Measurements from ENCODE around the gene CAPN12.

Gene CAPN12

DNA sequence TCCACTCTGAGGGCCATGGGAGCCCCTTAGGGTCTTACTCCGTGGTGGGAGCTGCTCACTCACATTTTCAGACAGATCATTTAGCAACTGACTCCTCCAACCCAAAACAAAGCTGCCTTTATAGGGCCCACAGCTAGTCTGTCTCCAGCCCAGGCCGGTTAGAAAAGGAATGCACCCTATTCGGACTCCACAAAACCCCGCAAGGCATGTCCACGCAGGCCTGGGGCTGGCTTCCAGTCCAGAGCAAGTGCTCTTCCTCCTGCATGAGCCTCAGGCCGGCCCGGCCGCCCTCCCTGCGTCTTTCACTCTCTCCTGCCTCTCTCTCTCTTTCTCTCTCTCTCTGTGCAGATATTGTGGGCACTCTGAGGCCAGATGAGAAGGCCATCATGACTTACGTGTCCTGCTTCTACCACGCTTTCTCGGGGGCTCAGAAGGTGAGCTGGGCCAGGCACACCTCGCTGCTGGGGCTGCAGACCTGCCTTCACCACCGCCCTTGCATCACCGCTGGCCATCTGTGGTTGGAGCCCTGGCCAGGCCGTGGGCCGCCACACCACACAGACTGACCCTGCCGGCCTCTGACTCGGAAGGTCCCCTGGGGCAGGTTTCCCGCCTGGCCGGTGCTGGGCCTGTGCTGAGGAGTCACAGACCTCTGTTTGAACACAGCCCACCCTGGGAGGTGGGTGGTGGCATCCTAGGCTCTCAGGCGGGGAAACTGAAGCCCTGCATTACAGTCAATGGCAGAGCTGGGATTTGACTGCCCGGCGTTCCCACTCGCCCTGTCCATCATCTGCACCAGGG lies 33.1 kb downstream of the CAPN12 start:
- no peak for DNase-seq (ENCODE audit: low read depth in 2 of 2)

DNA sequence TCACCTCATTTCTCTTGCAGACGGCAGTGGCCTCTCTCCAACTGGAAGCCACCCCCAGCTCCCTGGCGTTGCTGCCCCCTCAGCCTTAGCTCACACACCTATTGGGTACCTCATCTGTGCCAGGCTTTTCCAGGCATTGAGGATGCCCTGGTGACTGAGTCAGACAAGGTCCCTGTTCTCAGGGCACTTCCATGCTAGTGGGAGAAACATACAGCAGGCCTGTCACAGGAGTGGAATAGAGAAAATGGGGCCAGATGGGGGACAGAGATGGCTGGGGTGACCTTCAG lies 33.9 kb downstream of the CAPN12 start:
- DNase-seq (ENCODE audit: low read depth in 2 of 2): no peak

DNA sequence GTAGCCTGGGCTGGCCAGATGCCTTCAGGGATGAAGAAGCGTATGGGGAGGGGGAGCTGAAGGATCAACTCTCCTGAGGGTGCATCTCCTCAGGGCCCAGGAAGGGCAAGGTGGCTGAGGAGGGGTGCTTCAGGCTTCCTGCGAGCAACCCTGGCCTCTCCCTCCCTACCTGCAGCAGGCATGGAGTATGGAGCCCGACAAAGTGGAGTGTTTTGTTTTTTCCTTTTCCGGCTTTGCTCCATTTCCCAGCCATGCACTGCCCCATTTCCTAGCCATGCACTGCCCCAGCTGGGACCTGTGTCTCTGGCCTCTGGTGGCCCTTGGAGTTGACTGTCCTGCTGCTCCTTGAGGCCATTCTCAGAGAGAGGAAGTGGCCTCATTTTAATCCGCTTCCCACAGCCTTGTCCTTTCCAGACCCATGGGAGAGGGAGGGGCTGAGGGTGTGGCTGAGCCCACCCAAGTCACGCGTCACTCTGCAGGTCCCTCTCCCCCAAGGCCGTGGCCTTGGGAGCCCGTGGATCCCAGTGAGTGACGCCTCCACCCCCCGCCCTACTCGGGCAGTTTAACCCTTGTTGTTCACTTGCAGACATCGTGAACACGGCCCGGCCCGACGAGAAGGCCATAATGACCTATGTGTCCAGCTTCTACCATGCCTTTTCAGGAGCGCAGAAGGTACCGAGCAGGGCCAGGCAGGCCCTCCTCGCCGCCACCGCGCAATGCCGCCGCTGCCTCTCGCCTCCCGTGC lies 34.4 kb downstream of the CAPN12 start:
- no peak for DNase-seq (ENCODE audit: low read depth in 2 of 2)

DNA sequence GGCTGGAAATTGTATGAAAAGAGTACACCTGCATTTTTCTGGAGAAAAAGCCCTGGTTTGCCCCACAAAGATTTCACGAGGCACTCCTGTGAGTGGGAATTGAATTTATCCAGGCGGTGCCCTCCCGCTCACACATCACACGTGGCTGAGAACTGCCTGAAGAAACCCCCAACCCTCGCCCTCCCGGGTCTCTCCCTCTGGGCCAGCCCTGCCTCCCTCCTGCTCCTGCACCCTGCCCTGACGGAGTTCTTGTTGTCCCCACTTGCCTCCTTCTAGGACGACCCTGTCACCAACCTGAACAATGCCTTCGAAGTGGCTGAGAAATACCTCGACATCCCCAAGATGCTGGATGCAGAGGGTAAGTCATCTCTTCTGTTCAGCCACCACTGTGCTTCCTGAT lies 35.2 kb downstream of the CAPN12 start:
- DNase-seq (ENCODE audit: low read depth in 2 of 2): no peak

DNA sequence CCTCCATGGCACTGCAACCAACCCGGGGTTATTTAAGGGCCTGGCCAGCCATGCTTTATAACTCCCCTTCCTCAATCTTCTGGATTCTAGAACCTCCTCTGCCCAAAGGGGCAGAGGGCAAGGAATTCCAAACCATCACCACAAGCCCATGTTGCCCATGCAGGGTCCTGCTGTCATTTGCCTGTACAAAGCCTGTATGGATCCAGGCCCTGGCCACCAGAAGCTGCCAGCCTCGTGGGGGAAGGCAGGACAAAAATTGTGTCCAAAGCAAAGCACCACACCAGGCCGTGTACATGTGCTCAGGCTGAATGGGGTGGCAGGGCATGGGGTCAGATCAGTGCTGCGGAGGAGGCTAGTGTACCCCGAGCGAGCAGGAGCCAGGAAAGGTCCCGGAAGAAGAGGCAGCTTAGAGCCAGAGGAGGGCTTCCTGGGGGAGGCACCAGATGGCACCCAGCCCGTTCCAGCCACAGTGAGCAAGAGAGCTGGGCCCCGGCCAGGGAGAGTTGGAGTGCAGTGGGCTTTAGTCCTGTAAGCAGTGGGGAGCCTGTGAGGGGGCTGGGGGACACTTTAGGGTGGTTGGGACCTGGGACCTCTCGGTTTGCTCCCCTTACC lies 35.8 kb downstream of the CAPN12 start:
- DNase-seq (ENCODE audit: low read depth in 2 of 2): no peak

DNA sequence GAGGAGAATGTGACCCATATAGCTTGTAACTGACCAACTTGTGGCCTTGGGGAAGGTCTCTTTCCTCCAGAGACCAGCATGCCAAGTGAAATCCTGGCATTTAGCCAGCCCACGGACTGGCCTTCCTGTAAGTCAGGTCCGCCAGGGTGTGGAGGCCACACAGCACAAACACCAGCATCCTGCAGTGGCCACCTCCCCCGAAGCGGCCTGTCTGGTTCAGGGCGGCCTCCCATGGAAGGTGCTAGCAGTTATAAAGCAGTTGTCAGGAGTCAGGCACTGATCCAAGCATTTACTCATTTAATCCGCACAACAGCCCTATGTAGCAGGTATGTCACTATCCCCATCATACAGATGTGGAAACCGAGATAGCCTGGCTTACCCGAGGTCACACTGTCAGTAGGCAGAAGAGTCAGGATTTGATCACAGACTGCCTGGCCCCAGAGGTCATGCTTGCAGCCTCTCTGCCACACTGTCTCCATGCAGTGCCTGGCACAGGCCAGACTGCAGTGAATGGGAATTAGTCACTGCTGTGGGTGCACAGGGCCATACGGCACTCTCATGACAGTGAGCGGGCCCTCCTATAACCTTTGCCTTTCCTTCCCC lies 36.7 kb downstream of the CAPN12 start:
- DNase-seq (ENCODE audit: low read depth in 2 of 2): no peak

DNA sequence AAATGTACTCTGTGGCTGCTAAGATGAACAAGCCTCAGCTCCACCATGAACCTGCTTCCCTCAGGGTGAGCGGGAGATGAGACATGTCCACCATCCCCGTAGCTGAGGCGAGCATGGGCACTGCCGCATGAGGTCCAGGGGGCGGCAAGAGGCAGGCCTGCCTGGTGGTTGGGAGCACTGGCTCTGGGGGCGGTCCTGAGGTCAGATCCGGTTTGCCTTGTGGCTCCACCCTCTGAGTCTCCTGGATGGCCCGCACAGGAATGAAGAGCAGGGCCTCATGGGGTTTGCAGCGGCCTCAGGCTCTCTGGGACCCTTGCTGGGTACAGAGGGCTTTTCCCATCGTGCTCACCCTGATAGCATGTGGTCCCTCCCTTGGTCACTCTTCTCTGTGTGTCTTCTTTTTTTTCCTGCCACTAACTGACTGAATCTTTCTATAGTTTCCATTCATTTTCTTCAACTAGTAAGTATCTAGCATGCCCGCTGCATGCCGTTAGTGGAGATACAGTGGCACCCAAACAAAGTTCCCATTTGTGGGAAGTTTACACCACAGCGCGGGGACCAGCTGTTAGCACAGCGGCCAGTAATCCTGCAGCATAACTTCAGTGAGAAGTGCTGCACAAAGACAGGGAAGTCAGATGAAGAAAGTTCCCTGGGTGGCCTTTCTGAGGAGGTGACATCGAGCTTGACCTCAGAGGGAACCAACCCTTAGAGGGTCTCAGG lies 37.3 kb downstream of the CAPN12 start:
- DNase-seq (ENCODE audit: low read depth in 2 of 2): no peak

DNA sequence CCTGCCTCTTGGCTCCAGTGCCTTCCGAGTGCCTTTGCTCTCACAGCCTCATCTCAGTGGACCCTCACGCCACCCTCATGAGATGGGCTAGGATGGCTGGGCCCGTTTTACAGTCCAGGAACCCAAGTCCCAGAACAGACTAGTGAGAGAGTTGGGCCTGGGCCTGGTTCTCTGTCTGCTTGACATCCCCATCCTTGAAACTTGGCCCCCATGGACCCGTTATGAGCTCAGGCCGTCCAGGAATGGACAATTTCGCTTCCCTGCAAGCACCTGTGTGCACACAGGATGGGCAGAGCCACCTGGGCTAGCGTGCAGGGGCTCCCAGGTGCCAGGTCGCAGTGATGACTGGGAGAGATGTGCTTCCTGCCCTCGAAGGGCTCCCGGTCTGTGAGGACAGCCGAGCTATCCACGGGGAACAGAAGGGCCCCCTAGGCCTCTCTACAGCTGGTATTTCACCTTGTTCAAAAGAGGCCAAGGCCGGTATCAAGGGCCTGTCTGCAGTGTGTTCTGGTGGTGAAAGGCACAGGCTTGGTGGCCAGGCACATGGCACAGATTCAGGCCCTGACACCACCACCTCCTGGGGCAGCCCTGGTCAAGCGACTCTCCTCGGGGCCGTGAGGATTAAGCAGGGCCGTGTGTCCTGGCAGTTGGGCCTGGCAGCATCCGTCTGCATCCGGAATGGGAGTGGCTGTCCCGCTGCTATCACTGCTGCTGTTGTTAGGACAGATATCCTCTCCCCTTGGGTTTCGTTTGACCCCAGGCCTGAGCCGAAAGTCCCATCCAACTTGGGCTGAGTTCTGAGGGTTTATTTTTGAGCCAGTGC lies 38.9 kb downstream of the CAPN12 start:
- DNase-seq (ENCODE audit: low read depth in 2 of 2): no peak

DNA sequence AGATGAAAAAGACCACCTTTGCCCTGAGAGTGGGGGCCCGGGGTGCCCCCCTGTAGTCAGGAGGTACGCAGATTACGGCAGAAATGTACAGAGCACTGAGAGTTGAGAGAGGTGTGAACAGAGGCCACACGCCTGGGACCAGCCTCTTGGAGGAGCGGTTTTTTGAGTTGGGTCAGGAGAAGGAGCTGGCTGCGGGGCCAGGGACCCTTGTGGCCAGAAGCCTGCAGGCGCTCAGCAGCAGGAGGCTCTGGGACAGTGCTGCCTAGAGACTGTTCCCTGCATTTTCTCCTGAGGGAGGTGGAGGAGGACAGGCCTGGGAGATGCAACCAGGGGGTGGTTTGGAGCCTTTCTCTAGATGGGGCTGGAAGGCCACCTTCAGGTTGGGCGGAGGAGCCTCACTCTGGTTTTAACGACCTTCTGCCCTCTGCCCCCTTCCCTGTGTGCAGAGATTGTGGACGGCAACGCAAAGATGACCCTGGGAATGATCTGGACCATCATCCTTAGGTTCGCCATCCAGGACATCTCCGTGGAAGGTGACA lies 39.7 kb downstream of the CAPN12 start:
- DNase-seq (ENCODE audit: low read depth in 2 of 2): no peak

DNA sequence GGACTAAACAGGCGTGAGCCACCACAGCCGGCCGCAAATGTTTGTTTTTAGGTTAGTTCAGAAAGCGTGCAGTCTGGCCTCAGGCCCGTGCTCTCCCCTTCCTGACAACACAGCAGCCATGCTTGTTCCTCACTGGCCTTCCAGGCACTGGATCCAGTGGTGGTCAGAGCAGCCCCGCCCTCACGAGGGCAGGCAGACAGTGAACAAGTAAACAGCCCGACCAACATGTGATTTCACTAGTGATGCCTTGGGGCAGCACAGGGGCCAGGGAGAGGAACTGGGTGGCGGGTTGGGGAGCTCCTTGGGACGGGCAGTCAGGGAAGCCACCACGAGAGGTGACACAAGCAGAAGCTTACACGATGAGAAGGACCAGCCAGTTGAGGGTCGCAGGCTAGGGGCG lies 40.8 kb downstream of the CAPN12 start:
- DNase-seq (ENCODE audit: low read depth in 2 of 2): no peak

DNA sequence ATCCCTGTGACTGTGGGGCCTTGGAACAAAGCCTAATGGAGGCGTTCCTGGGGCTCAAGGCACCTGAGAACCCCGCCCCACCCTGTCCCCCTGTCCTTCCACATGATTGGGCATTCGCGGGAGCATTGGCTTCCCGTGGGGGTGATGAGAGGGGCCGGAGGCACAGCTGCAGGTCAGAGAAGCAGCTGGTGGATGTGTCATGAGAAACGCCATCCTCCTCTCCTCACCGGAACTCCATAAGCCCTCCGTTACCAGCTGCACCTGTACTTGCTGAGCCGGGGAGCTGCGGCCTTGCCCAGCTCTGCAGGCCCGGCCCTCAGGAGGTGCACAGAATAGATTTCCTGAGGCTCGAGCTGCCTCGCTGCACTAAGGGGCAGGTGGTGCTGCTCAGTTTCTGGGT lies 42.0 kb downstream of the CAPN12 start:
- DNase-seq (ENCODE audit: low read depth in 2 of 2): no peak

DNA sequence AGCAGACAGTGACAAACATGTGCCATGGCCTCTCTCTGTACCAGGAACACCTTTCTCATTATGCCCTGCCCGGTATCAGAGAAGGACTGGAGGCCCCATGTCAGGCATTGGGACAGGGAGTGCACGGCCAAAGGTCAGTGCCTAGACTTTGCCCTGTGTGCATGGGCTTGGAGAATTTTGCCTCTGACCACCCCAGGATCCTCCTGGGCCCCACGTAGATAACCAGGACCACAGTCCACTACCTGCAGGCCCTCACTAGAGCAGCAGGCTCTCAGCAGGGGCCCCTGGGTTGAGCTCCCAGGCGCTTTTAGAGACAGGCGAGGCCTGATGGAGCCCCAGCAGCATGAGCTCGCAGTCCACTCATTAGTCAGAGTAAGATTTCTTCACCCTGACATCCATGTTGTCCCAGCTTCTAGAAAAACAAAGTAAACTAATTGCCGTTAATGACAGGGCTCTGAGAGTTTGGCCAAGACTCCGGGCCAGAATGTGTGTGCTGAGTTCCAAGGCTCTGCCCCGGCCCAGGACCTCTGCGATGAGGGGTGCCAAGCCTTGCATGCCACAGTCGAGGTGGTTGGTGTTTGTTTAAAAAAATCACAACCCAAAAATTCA lies 42.7 kb downstream of the CAPN12 start:
- DNase-seq (ENCODE audit: low read depth in 2 of 2): no peak

DNA sequence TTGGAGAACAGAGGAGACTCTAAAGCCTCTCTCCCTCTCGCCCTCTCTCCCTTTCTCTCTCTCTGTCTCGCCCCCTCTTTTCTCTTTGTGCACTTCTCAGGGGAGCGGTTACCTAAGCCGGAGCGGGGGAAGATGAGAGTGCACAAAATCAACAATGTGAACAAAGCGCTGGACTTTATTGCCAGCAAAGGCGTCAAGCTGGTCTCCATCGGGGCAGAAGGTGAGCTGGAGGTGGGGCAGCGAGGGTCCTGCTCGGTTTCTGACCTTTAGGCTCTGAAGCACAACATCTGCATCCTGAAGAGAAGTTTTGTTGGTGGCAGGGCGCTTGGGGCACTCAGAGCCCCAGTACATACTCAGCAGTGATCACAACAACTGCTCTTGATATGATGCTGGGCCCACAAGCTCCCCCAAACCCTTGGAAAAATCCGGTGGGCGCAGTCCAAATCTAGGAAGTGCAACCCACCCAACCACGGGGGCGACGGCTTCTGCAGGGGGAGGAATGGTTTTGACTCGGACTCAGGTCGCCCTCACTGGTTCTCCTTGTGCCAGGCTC lies 43.3 kb downstream of the CAPN12 start:
- no peak for DNase-seq (ENCODE audit: low read depth in 2 of 2)

DNA sequence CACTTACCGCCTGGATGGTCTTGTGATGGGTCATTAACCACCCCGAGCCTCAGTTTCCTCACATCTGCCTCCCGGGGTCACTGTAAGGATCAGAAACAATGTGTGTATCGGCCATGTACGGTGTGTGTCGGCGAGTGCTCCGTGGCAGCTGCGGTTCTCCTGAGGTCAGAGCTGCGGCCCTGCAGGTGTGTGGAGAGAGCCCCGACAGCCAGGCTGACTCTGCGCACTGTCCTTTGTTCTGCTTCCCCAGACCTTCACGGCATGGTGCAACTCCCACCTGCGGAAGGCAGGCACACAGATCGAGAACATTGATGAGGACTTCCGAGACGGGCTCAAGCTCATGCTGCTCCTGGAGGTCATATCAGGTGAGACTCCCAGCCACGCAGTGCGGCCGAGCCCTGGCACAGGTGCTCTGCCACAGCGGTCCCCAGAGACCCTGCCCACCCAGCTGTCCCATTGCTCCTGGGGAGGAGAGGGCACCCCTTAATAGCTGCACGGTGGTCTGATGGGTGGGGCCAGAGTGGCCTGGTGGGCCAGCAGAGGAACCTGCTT lies 43.8 kb downstream of the CAPN12 start:
- no peak for DNase-seq (ENCODE audit: low read depth in 2 of 2)

DNA sequence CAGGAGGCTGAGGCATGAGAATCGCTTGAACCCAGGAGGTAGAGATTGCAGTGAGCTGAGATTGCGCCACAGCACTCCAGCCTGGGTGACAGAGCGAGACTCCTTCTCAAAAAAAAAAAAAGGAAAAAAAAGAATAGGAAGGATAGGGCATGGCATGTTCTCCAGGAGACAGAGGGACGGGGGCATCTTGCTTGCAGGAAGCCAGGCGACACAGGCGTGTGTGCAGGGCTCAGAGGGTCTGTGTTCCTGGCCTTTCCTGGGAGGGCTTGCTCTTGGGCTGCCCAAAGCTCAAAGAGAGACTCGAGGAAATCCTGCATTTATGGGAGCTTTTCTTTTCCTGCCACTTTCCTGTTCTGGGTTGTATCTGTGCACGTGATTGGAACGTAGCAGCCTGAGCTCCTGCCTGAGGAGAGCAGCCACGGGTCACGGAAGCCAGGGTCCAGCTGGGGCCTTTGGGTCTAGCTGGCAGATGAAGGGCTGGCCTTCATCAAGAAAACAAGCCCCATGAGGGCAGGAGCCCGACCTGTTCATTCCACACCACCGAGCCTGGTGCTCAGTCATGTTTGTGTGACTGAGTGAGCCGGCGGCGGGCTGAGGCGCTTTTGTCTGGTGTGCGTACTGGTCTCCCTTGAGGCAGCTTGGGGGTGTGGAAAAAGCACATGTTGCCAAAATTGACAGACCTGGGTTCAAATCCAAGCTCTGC lies 44.5 kb downstream of the CAPN12 start:
- no peak for DNase-seq (ENCODE audit: low read depth in 2 of 2)

DNA sequence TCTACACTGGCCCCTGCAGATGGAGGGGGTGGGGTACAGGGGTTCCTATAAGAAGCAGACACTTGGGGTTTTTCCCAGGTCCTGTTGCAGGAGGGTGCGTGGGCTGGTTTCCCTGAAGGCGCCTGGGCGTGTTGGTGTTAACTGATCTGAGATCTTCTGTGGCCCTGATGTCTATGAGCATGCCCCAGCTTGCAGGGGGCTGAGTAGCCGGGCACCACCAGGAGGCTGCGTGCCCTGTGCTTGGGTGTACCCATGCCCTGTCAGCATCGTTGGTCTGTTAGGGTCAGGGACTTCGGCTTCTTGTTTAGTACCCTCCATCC lies 45.3 kb downstream of the CAPN12 start:
- DNase-seq (ENCODE audit: low read depth in 2 of 2): peak in 1 of 2 donors; percentile 11

DNA sequence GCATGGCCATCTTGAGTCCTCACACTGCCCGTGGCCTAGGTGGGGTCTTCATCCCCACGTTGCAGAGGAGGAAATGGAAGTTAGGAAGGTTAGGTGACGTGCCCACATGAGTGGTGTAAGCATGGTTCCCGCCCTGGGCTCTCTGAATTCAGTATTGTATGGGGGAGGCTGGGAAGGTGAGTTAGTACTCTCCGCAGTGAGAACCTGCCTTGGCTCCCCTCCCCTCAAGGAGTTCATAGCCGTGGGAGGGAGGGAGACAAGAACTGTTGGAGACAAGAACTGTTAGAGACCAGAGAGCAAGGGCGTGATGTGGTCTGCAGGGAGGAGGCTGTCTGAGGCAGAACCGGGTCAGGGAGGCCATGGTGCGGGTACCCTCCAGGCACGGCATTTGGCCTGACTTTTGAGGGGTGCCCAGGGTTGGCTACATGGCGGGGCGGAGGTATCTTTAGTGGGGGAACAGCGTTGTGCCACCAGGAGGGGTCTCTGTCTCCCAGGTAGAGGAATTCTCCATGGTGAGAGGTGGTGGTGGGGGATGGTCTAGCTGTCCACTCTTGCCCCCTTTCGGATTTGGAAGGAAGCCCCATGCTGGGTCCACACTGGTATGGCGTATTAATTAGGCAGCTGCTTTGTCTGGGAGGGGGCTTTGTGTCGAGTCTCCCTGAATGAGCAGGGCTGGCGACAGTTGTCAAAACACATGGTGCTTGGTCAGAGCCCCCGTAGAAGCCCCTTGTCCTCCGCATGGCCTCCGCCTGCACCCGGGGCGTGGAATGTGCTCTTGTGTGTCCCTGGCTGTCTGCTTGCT lies 45.8 kb downstream of the CAPN12 start:
- no peak for DNase-seq (ENCODE audit: low read depth in 2 of 2)

DNA sequence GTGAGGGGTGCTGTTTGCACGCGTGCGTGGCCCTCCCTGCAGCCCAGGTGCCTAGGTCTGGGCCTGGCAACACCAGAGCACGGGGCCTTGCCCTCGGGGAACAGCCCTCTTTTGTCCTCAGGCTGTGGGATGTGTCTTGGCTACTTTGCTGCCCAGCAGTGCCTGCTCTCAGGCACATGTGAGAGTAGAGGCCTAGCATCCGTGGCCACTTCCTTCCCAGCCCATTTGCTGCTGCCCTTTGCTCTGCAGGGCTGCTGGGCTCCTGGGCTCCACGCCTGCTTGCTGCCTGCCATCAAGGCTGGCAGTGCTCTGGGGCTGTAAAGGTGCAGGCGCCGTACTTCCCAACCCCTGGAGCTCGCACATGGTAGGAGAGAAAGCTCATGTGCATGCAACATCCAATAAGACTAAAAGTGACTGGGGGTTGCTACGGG lies 46.6 kb downstream of the CAPN12 start:
- no peak for DNase-seq (ENCODE audit: low read depth in 2 of 2)

DNA sequence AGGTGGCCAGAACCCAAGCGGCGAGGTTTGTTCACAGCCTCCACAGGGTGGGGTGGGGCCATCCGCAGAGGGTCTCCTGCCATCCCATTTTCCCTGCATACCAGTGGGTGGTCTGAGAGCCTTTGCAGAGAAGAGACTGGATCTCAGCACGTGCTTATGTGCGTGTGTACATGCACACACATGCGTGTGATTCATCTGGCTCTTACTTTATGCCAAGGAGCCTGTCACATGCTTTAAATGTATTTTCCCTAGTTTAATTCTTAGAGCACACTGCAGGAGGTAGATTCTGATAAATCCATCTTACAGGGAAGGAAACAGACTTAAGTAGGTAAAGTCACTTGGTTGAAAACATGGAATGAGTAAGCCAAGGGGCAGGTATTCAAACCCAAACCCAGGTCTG lies 47.1 kb downstream of the CAPN12 start:
- DNase-seq (ENCODE audit: low read depth in 2 of 2): no peak

All from stimulated activated CD8-positive, alpha-beta memory T cell treated with anti-CD3 and anti-CD28 coated beads, Interleukin-15, amount 100 ng/mL, for 48 hours (primary cell).